Measurements from ENCODE around the gene TYK2. TPM values are rescaled to one million over a fixed set of nuclear protein-coding genes. Genes with fewer than 3 reads are reported as not detected.

Gene TYK2
- total RNA-seq (2014; rRNA removed; shearing (Covaris generic)), result 64.1 and 85.5 TPM in 2 replicates
- polyA plus RNA-seq (2016; fragmentation: Nextera tagmentation; extraction: Ambion mirVana), result 54.3 and 60.4 TPM in 2 replicates

- in situ Hi-C loops (cut with MboI), result loop anchor here (25.0 kb wide), 1 partner anchor 443 kb away; the partner anchor contains the start of gene OLFM2
- Histone ChIP-seq H3K79me2 (ENCODE audit: insufficient read depth) (peaks cover 11% of the 10 kb centered on the region), H3K4me2 (ENCODE audit: unreplicated experiment) (peak within 1 kb of the TSS; percentile 93), H4K20me1 (ENCODE audit: insufficient read depth) (no peaks in the 10 kb centered on the region), H3K27me3 (replicated peaks; ENCODE audit: insufficient read depth) (no peaks in the 10 kb centered on the region), H3K4me3 (peak within 1 kb of the TSS; percentile 85), H3K4me1 (ENCODE audit: insufficient read depth) (no peaks in the 10 kb centered on the region), H3K36me3 (ENCODE audit: low read depth) (0 out of 2 replicates have a peak, but pooled peaks cover 5% of the 10 kb centered on the region), H3K9me3 (ENCODE audit: low read depth) (no peaks in the 10 kb centered on the region), H3K27ac (peak within 1 kb of the TSS; percentile 16), H3K9me2 (ENCODE audit: insufficient read depth) (no peaks in the 10 kb centered on the region), H2AFZ (peak within 1 kb of the TSS; percentile 94), H3F3A (ENCODE audit: insufficient read depth) (no peaks in the 10 kb centered on the region), H3K9ac (peak within 1 kb of the TSS; percentile 83)
- WGBS, 2 experiments (ENCODE audit: low coverage in 1 of 2, low lambda C conversion rate in 2 of 2, missing lambda C conversion rate in 2 of 2), result 1 to 2% methylated on average over 57 to 58 of the region's 58 CpGs
- DNase-seq, result peak; percentile 99
- TF ChIP-seq EZH2 (IDR thresholded peaks at IDR 0.05; ENCODE audit: insufficient read depth, poor library complexity, severe bottlenecking) (no peak), EZH2phosphoT487 (IDR thresholded peaks at IDR 0.05; ENCODE audit: insufficient read depth, low read depth) (no peak)
These were observed at the start of gene TYK2 for GRCh38 chr19:10380313-10381102. Gene TYK2 (minus strand): TSS chr19:10380572. CDS start chr19:10378406, 2,166 bp downstream.

GRCh38 chr19:10428996-10429381 is 48.6 kb upstream of the TYK2 start:
- H3K27ac ChIP-seq, result no peak overlapping the region
- H3K27me3 ChIP-seq (replicated peaks; ENCODE audit: insufficient read depth), result no peaks in the 10 kb centered on the region
- peaks cover 10% of the 10 kb centered on the region; the same call in 1 of the 2 replicates for H3K79me2 ChIP-seq (ENCODE audit: insufficient read depth)
- no peak overlapping the region for H3K4me3 ChIP-seq
- peaks cover 19% of the 10 kb centered on the region for H3F3A ChIP-seq (ENCODE audit: insufficient read depth)
- H3K4me2 ChIP-seq (ENCODE audit: unreplicated experiment), result no peak overlapping the region
- H3K9me2 ChIP-seq (ENCODE audit: insufficient read depth), result no peaks in the 10 kb centered on the region
- H2AFZ ChIP-seq, result no peak overlapping the region
- TF ChIP-seq EZH2 (IDR thresholded peaks at IDR 0.05; ENCODE audit: insufficient read depth, poor library complexity, severe bottlenecking), result no peak
- TF ChIP-seq EZH2phosphoT487 (IDR thresholded peaks at IDR 0.05; ENCODE audit: insufficient read depth, low read depth), result no peak
- H3K9ac ChIP-seq, result no peak overlapping the region
- no peaks in the 10 kb centered on the region for H4K20me1 ChIP-seq (ENCODE audit: insufficient read depth)
- no peaks in the 10 kb centered on the region for H3K9me3 ChIP-seq (ENCODE audit: low read depth)
- 62 to 69% methylated on average over 5 of the region's 5 CpGs for WGBS, 2 experiments (ENCODE audit: low coverage in 1 of 2, low lambda C conversion rate in 2 of 2, missing lambda C conversion rate in 2 of 2)
- no peak for DNase-seq
- no peaks in the 10 kb centered on the region for H3K36me3 ChIP-seq (ENCODE audit: low read depth)
- in situ Hi-C loops (cut with MboI), result no loop called here
- H3K4me1 ChIP-seq (ENCODE audit: insufficient read depth), result no peaks in the 10 kb centered on the region

- Histone ChIP-seq H3K79me2 (ENCODE audit: insufficient read depth) (no peaks in the 10 kb centered on the region), H3K27ac (no peak overlapping the region), H3K4me1 (ENCODE audit: insufficient read depth) (no peaks in the 10 kb centered on the region), H2AFZ (no peak overlapping the region), H3K9ac (no peak overlapping the region), H3K36me3 (ENCODE audit: low read depth) (no peaks in the 10 kb centered on the region), H4K20me1 (ENCODE audit: insufficient read depth) (no peaks in the 10 kb centered on the region), H3K4me3 (no peak overlapping the region), H3K27me3 (replicated peaks; ENCODE audit: insufficient read depth) (peaks cover under 1% of the 10 kb centered on the region), H3F3A (ENCODE audit: insufficient read depth) (peaks cover 19% of the 10 kb centered on the region), H3K9me2 (ENCODE audit: insufficient read depth) (no peaks in the 10 kb centered on the region), H3K4me2 (ENCODE audit: unreplicated experiment) (no peak overlapping the region), H3K9me3 (ENCODE audit: low read depth) (no peaks in the 10 kb centered on the region)
- DNase-seq, result no peak
- no peak for TF ChIP-seq EZH2 (IDR thresholded peaks at IDR 0.05; ENCODE audit: insufficient read depth, poor library complexity, severe bottlenecking)
- no peak for TF ChIP-seq EZH2phosphoT487 (IDR thresholded peaks at IDR 0.05; ENCODE audit: insufficient read depth, low read depth)
- in situ Hi-C loops (cut with MboI), result no loop called here
- WGBS, 2 experiments (ENCODE audit: low coverage in 1 of 2, low lambda C conversion rate in 2 of 2, missing lambda C conversion rate in 2 of 2), result 78 to 79% methylated on average over 6 of the region's 6 CpGs
These were observed 46.8 kb upstream of the TYK2 start for GRCh38 chr19:10427169-10427568.

- Histone ChIP-seq H3K27ac (no peak overlapping the region), H3K36me3 (ENCODE audit: low read depth) (no peaks in the 10 kb centered on the region), H3K79me2 (ENCODE audit: insufficient read depth) (no peaks in the 10 kb centered on the region), H4K20me1 (ENCODE audit: insufficient read depth) (no peaks in the 10 kb centered on the region), H3K4me3 (peak overlapping the region; percentile 57), H3K4me2 (ENCODE audit: unreplicated experiment) (peak overlapping the region; percentile 78), H3K9me2 (ENCODE audit: insufficient read depth) (no peaks in the 10 kb centered on the region), H3K9me3 (ENCODE audit: low read depth) (no peaks in the 10 kb centered on the region), H2AFZ (peak overlapping the region; percentile 62), H3K9ac (no peak overlapping the region), H3F3A (ENCODE audit: insufficient read depth) (peaks cover 7% of the 10 kb centered on the region), H3K4me1 (ENCODE audit: insufficient read depth) (no peaks in the 10 kb centered on the region), H3K27me3 (replicated peaks; ENCODE audit: insufficient read depth) (peaks cover 12% of the 10 kb centered on the region)
- in situ Hi-C loops (cut with MboI), result no loop called here
- WGBS, 2 experiments (ENCODE audit: low coverage in 1 of 2, low lambda C conversion rate in 2 of 2, missing lambda C conversion rate in 2 of 2), result 2 to 3% methylated on average over 34 to 38 of the region's 38 CpGs
- DNase-seq, result peak; percentile 82
- TF ChIP-seq EZH2 (IDR thresholded peaks at IDR 0.05; ENCODE audit: insufficient read depth, poor library complexity, severe bottlenecking) (no peak), EZH2phosphoT487 (IDR thresholded peaks at IDR 0.05; ENCODE audit: insufficient read depth, low read depth) (no peak)
These were observed 43.8 kb upstream of the TYK2 start for GRCh38 chr19:10424011-10424637.
